Ishikawa (cell line): ENCODE data around the gene F13A1.

Experiments
- CEBPB ChIP-seq: IDR thresholded peaks from 2 replicates; pipeline ENCODE4 v1.6.1; 2012
- CREB1 ChIP-seq: IDR thresholded peaks from 2 replicates; pipeline ENCODE4 v1.6.1; 2012; ENCODE audit warnings: low read depth
- EGR1 ChIP-seq: IDR thresholded peaks from 2 replicates; pipeline ENCODE4 v1.6.1; 2012
- EP300 ChIP-seq: IDR thresholded peaks from 2 replicates; pipeline ENCODE4 v1.6.1; 2012; ENCODE audit warnings: borderline replicate concordance
- TEAD4 ChIP-seq: IDR thresholded peaks from 2 replicates; pipeline ENCODE4 v1.6.1; 2012

DNA sequence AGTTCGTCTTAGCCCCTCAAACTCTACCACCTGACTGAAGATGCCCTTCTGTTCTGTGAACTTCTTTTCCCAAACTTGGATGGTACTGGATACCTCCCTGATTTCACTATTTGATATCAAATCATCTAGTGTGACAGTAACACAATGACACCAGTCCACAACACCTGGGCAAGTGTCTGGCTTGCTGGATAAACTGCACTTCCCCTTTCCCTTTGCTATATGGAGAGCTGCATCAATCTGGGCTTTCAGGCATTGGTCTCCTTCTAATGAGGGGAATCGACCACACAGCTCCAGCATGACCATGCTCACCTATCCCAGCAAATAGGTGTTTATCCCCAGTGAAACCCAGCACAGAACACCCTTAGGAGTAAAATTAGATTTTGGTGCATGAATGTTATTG is 3.1 kb downstream of the F13A1 start:
- TF ChIP-seq TEAD4 (no peak), CEBPB (no peak), EP300 (no peak), EGR1 (no peak), CREB1 (no peak)
